Erythroblast (primary cell): Measurements from ENCODE around the gene CDC34.

Source experiments
- GATA1 ChIP-seq: IDR thresholded peaks from 2 replicates; pipeline ENCODE4 v1.6.1; 2011; ENCODE audit warnings: low read depth, mild to moderate bottlenecking, control low read depth, low read length, moderate library complexity
- POLR2A ChIP-seq: IDR thresholded peaks from 2 replicates; pipeline ENCODE4 v1.6.1; 2011; ENCODE audit warnings: mild to moderate bottlenecking, low read length

- TF ChIP-seq POLR2A (no peak), GATA1 (no peak)
Measured at GRCh38 chr19:590396-590745, 58.8 kb downstream of the CDC34 start.
